ENCODE data around the gene GTSE1. TPM values are rescaled to one million over a fixed set of nuclear protein-coding genes. Genes with fewer than 3 reads are reported as not detected.

The GTSE1 gene
- total RNA-seq, 1 experiment from 2014 or later, result 55.1 TPM

GRCh38 chr22:46286006-46286405, 10.7 kb upstream of the GTSE1 start:
- ChIA-PET POLR2A (interaction anchor here (0.5 kb wide), 1 partner anchor 289 kb away, joined by 3 read pairs; no protein-coding TSS in a partner anchor), CTCF (no interaction called here)
- no peak overlapping the region for H3K27ac Mint-ChIP-seq (ENCODE audit: unreplicated experiment)
- Histone ChIP-seq H3K4me1 (no peaks in the 10 kb centered on the region), H3K4me3 (ENCODE audit: low read depth, low read length) (no peak overlapping the region), H3K36me3 (ENCODE audit: control insufficient read depth, insufficient read depth, low read length) (peaks cover 4% of the 10 kb centered on the region), H3K9me3 (no peaks in the 10 kb centered on the region), H3K27me3 (replicated peaks; ENCODE audit: control insufficient read depth, insufficient read depth, low read length) (no peaks in the 10 kb centered on the region)
- H3K4me1 Mint-ChIP-seq (ENCODE audit: low read depth, unreplicated experiment), result no peaks in the 10 kb centered on the region
- TF ChIP-seq, protein P1, sequence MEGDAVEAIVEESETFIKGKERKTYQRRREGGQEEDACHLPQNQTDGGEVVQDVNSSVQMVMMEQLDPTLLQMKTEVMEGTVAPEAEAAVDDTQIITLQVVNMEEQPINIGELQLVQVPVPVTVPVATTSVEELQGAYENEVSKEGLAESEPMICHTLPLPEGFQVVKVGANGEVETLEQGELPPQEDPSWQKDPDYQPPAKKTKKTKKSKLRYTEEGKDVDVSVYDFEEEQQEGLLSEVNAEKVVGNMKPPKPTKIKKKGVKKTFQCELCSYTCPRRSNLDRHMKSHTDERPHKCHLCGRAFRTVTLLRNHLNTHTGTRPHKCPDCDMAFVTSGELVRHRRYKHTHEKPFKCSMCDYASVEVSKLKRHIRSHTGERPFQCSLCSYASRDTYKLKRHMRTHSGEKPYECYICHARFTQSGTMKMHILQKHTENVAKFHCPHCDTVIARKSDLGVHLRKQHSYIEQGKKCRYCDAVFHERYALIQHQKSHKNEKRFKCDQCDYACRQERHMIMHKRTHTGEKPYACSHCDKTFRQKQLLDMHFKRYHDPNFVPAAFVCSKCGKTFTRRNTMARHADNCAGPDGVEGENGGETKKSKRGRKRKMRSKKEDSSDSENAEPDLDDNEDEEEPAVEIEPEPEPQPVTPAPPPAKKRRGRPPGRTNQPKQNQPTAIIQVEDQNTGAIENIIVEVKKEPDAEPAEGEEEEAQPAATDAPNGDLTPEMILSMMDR (IDR thresholded peaks at IDR 0.05; ENCODE audit: insufficient read depth in 1 of 2, low read depth in 1 of 2, low read length in 1 of 2, severe bottlenecking in 1 of 2, unreplicated experiment in 1 of 2), result no peak
- H3K9me3 Mint-ChIP-seq (ENCODE audit: unreplicated experiment), result no peaks in the 10 kb centered on the region
- TSS peak; percentile 21 for BruUV-seq (replicated peaks)
- H3K27me3 Mint-ChIP-seq (ENCODE audit: insufficient read depth, unreplicated experiment), result no peaks in the 10 kb centered on the region
- H3K4me3 Mint-ChIP-seq (ENCODE audit: unreplicated experiment), result no peak overlapping the region
- no peak for DNase-seq
- intact Hi-C loops (cut with micrococcal nuclease; ENCODE audit: unreplicated experiment), result no loop called here
- H3K36me3 Mint-ChIP-seq (ENCODE audit: insufficient read depth, unreplicated experiment), result peaks cover 57% of the 10 kb centered on the region

DNA sequence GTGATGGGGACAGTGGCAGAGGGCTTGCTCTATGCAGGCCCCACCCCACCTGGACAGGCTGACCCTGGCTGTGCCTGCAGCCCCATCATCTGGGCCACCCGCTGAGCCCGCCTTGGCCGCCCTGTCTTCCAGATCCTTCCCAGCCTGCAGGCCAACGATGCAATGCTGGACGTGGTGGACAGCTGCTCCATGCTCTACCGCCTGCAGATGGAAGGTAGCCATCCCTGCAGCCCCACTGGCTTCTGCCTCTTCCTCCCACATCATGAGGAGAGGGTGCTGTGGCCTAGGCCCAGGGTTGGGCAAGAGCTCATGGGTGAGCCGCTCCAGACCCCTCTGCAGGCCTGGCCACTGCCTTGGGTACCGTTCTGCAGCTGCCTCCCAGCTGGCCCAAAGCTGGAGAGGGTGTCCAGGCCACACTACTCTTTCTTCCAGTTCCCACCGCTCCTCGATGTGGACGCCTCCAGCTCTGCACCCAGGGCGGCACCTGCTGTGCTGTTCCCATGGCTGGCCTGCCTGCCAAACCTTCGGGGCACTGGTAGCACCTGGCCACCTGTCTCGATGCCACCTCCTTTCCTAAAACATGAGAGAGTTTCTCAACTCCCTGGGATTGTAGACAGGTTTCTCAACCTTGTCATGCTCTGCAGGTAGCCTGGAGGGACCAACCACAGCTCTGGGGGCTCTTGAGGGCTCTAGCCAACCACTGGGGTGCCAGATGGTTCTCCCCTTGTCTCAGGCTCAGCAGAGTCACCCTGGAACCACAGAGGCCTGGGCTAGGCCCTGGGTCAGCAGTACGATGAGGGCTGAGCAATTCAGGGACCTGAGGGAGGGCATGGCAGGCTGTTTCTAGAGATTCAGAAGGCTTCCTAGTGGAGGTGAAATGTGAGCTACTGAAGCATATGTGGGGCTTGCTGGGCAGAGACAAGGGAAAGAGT, 9.5 kb upstream of the GTSE1 start:
- ChIA-PET POLR2A (interaction anchor here (0.6 kb wide), 1 partner anchor 63 kb away, joined by 3 read pairs; no protein-coding TSS in a partner anchor), CTCF (no interaction called here)
- Mint-ChIP-seq H3K9me3 (ENCODE audit: unreplicated experiment) (no peaks in the 10 kb centered on the region), H3K27ac (ENCODE audit: unreplicated experiment) (peak overlapping the region; percentile 49), H3K4me3 (ENCODE audit: unreplicated experiment) (no peak overlapping the region), H3K4me1 (ENCODE audit: low read depth, unreplicated experiment) (no peaks in the 10 kb centered on the region), H3K36me3 (ENCODE audit: insufficient read depth, unreplicated experiment) (peaks cover 58% of the 10 kb centered on the region), H3K27me3 (ENCODE audit: insufficient read depth, unreplicated experiment) (no peaks in the 10 kb centered on the region)
- Histone ChIP-seq H3K4me1 (no peaks in the 10 kb centered on the region), H3K27me3 (replicated peaks; ENCODE audit: control insufficient read depth, insufficient read depth, low read length) (no peaks in the 10 kb centered on the region), H3K4me3 (ENCODE audit: low read depth, low read length) (no peak overlapping the region), H3K9me3 (no peaks in the 10 kb centered on the region), H3K36me3 (ENCODE audit: control insufficient read depth, insufficient read depth, low read length) (peaks cover 3% of the 10 kb centered on the region)
- intact Hi-C loops (cut with micrococcal nuclease; ENCODE audit: unreplicated experiment), result no loop called here
- TF ChIP-seq, protein P1 (IDR thresholded peaks at IDR 0.05; ENCODE audit: insufficient read depth in 1 of 2, low read depth in 1 of 2, low read length in 1 of 2, severe bottlenecking in 1 of 2, unreplicated experiment in 1 of 2), result no peak
- BruUV-seq (replicated peaks), result no TSS peak
- DNase-seq, result no peak

DNA sequence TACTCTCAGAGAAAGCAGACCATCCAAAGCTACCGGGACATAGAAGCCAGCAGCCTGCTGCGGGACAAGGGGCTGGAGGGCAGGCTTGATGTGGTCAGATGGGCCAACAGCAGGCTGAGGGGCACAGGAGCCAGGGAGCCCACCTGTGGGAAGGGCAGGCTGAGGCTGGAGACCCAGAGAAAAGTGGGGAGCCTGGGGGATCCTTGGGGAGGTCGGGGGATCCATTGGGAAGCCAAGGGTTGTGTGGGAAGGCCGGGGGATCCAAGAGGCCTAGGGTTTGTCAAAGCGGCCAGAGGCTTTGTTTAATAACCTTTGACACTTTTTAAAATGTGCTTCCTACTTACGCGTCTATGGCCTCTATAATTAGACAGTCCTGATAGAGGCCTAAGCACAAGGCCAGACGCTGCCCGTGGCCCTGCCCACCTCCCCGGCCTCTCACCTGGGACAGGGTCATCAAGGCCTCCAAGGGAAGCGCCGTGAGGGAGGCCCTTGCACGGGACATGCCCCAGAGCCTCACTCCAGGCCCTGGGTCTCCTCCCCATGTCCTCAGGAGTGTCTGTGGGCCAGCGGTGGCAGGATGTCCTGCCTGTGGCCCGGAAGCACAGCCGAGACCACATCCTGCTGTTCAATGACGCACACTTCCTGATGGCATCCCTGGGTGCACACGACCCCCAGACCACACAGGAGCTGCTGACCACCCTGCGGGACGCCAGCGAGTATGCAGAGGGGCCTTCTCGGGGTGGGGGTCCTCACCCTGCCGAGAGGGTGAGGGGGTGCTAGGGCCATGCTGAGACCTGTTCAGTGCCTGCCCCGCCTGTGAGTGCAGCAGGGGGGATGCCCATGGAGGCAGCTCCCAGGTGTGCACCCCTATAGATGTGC, 8.6 kb upstream of the GTSE1 start:
- CTCF ChIA-PET, result no interaction called here
- H3K9me3 Mint-ChIP-seq (ENCODE audit: unreplicated experiment), result no peaks in the 10 kb centered on the region
- H3K27me3 Mint-ChIP-seq (ENCODE audit: insufficient read depth, unreplicated experiment), result no peaks in the 10 kb centered on the region
- H3K4me3 Mint-ChIP-seq (ENCODE audit: unreplicated experiment), result no peak overlapping the region
- H3K27ac Mint-ChIP-seq (ENCODE audit: unreplicated experiment), result peak overlapping the region; percentile 49
- no peak for DNase-seq
- TF ChIP-seq, protein P1 (IDR thresholded peaks at IDR 0.05; ENCODE audit: insufficient read depth in 1 of 2, low read depth in 1 of 2, low read length in 1 of 2, severe bottlenecking in 1 of 2, unreplicated experiment in 1 of 2), result no peak
- peaks cover 61% of the 10 kb centered on the region for H3K36me3 Mint-ChIP-seq (ENCODE audit: insufficient read depth, unreplicated experiment)
- no TSS peak for BruUV-seq (replicated peaks)
- Histone ChIP-seq H3K4me3 (ENCODE audit: low read depth, low read length) (no peak overlapping the region), H3K4me1 (no peaks in the 10 kb centered on the region), H3K27me3 (replicated peaks; ENCODE audit: control insufficient read depth, insufficient read depth, low read length) (no peaks in the 10 kb centered on the region), H3K36me3 (ENCODE audit: control insufficient read depth, insufficient read depth, low read length) (peaks cover 3% of the 10 kb centered on the region), H3K9me3 (no peaks in the 10 kb centered on the region)
- POLR2A ChIA-PET, result no interaction called here
- H3K4me1 Mint-ChIP-seq (ENCODE audit: low read depth, unreplicated experiment), result no peaks in the 10 kb centered on the region
- intact Hi-C loops (cut with micrococcal nuclease; ENCODE audit: unreplicated experiment), result no loop called here
